Measurements from ENCODE around the gene DND1.
"Not testable (repeated sequence)": the region's sequence is repeated elsewhere in the genome, so short reads cannot be mapped to it uniquely, and the experiment has no call there.

The DND1 gene

DNA sequence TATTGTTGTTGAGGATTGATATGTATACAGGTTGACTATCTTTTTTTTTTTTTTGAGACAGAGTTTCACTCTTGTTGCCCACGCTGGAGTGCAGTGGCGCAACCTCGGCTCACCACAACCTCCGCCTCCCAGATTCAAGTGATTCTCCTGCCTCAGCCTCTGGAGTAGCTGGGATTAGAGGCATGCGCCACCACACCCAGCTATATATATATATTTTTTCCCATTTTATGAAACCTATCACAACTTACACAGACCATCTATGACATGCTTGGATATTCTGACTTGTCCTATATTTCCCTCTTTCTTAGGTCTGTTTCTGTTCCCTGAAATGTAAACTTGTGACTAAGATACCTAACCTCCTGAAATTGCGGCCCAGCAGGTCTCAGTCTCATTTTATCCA, 45.4 kb downstream of the DND1 start:
- Mint-ChIP-seq H3K4me1 (no peaks in the 10 kb centered on the region), H3K9me3 (peaks cover 55% of the 10 kb centered on the region), H3K27ac (no peak overlapping the region), H3K4me3 (no peak overlapping the region), H3K27me3 (ENCODE audit: low read depth, poor library complexity) (peaks cover 8% of the 10 kb centered on the region), H3K36me3 (ENCODE audit: low read depth) (peaks cover 18% of the 10 kb centered on the region)
- TF ChIP-seq CTCF (IDR thresholded peaks at IDR 0.05) = no peak
- no peak for DNase-seq

GRCh38 chr5:140624886-140625285, 48.5 kb downstream of the DND1 start:
- Mint-ChIP-seq H3K9me3 (peaks cover 55% of the 10 kb centered on the region), H3K27me3 (ENCODE audit: low read depth, poor library complexity) (peaks cover 23% of the 10 kb centered on the region)
- not testable (repeated sequence) for H3K36me3 Mint-ChIP-seq (ENCODE audit: low read depth); H3K27ac Mint-ChIP-seq; H3K4me3 Mint-ChIP-seq; H3K4me1 Mint-ChIP-seq; DNase-seq

DNA sequence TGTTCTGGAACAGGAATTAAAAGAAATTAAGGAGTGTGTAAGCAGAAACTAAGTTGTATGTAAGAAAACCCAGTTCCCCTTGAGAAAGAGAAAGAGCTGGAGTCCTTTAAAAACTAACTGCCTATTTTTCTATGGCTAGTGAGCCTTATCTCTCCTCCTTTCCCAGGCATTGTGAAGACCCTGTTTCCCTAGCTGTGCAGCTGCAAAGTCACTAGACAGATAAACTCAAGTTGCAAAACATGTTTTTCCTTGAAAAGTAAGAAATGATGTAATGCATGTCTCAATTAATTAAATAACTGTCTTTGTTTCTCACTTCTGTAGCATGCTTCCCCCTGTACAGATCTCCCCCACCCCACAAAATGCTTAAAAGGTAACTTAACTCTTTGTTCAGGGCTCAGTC, 50.3 kb downstream of the DND1 start:
- Mint-ChIP-seq H3K9me3 (peaks cover 50% of the 10 kb centered on the region), H3K27me3 (ENCODE audit: low read depth, poor library complexity) (peaks cover 39% of the 10 kb centered on the region)
- not testable (repeated sequence) for H3K36me3 Mint-ChIP-seq (ENCODE audit: low read depth); H3K27ac Mint-ChIP-seq; H3K4me3 Mint-ChIP-seq; DNase-seq; H3K4me1 Mint-ChIP-seq

DNA sequence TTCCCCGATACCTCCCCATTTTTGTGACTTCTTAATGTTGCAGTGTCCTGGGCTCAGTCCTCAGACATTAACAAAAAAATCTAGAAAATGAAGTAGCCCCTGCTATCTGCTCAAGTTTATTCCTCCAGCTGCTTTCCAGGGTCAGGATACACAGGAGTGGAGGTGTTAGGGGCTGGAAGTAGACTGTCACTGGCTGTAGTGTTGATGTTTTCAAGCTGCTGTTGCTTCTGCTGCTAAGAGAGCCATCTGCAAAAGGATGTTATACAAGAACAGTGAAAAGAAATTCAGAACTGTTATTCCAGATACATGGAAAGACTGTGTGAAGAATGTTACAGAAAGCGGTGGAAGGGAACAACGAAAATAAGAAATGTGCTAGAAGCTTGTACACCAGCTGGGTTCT, 51.1 kb downstream of the DND1 start:
- DNase-seq = no peak
- Mint-ChIP-seq H3K9me3 (peaks cover 43% of the 10 kb centered on the region), H3K27ac (no peak overlapping the region), H3K4me1 (no peaks in the 10 kb centered on the region), H3K36me3 (ENCODE audit: low read depth) (peaks cover 2% of the 10 kb centered on the region), H3K4me3 (no peak overlapping the region), H3K27me3 (ENCODE audit: low read depth, poor library complexity) (peaks cover 40% of the 10 kb centered on the region)
- TF ChIP-seq CTCF (IDR thresholded peaks at IDR 0.05) = no peak
